Stimulated activated CD4-positive, alpha-beta T cell treated with anti-CD3 and anti-CD28 coated beads, Interleukin-1b, Interleukin-23, amount 100 ng/mL, for 4 hours (primary cell): ENCODE results near the gene FAM227B.
"Not testable (repeated sequence)": the region's sequence is repeated elsewhere in the genome, so short reads cannot be mapped to it uniquely, and the experiment has no call there.

Source experiments
- DNase-seq, 2 donors: peaks; one replicate each; pipeline ENCODE4 v3.0.0-alpha.2; 2020; ENCODE audit warnings: low read depth in 2 of 2

Gene FAM227B

DNA sequence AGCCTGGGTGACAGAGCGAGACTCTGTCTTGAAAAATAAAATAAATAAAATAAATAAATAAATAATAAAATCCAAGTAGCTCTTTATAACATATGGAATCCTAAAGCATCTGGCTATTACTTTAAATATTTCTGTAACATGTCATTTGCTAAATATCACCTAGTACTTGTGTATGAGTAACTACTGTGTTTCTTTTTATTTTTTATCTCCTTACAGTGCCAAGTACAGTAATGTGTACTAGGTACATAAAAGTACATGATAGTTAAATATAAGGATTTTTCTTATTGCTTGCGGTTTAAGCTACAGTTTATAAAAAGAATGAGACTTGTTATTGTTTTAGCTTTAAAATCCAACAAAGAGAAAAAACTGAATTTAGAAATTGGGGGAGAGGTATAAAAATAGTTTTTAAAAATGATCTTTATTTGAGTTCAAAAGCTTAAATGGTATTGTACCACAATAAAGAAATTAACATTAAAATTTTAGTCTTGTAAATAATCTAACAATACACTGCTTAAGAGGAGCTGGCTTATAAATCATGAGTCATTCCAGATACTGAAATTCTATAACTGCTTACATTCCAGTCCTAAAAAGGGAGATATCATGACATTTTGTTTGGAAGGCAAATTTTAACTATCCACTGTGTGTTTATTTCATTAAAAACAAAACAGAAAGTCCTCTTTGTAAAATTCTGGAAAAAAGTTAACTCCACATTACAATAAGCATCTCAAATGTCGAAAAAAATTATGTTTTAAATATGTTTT, 124.4 kb downstream of the FAM227B start:
- no peak for DNase-seq

DNA sequence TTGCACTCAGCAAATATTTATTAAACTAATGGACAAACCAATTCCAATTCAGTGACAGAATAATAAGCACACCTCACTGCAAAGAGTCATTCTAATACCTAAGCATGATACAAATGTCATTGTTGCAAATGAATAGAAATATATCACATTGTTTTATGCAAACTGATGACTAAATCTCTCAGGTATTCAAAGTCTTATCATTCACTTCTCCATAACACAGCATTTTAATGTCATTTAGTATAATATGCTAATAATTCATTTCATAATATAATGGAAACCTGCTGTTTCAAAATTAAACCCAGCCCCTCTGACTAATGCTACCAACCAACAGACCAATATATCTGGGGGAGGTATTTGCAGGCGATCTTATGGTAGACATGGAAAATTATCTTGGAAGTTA, 125.8 kb downstream of the FAM227B start:
- DNase-seq, result no peak

DNA sequence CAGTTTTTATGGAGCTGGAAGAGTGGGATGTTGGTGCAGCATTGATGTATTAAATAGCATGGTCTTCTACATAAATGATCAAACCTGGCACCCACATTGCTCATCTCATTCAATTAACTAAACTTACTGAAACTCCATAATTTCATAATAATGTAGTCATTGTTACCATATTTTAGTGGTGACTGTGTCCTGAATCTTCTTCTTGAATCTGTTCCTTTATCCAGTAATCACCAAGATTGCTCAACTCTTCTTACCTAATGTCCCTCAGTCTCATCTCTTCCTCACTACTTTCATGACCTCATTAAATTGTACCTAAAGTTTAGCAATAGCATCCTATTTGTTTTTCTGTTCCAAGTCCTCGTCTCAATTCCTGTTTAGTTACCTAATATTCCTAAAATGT, 127.8 kb downstream of the FAM227B start:
- DNase-seq, result no peak

DNA sequence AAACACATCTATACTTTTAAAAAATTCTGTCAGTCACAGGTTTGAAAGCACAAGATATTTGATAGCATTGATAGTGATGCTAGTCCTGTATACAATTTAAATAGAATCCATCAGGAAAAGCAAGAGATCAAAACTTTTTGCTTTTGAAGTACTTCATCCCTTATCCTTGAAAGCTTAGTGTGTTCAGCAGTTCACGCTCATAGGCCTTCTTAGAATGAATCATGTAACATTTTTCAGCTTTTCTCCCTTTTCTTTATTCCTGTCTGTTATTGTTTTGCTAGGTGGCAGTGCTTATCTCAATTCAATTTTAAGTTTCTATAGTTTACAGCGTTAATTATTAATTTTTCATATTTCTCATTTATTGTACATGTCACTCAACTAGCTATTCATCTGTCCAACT, 128.5 kb downstream of the FAM227B start:
- DNase-seq, result no peak

DNA sequence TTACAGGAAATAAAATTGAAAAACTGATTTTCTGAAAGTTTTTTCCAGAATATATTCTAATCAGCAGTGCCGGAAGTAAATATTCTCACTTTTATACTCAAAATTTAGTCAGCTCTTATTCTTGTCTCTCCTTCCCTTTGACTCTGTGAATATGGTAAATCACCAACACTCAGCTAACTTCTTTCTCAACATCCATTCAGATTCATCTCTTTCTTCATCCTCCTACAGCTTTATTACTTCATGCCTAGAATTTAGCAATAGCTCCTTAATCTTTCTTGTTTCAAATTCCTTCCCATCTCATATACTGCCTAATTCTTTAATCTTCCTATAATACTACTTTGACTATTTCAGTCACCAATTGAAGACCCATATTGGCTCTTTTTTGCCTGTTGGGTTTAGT, 129.7 kb downstream of the FAM227B start:
- no peak for DNase-seq

DNA sequence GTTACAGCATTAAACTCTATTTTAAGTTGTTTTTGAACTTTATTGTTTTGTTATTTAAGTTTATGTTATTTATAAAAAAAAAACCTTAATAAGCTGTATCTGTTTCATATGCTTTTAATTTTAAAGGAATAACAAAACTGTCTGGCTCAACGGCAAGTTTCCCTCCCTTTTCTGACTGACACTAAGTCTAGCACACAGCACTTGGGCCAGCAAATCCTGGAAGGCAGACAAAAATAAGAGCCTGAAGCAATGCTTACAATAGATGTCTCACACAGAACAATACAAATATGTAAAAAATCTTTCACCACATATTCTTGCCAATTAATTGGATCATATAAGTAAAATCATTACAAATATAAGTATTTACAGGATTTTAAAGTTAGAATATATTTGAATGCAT, 135.2 kb downstream of the FAM227B start:
- not testable (repeated sequence) for DNase-seq

DNA sequence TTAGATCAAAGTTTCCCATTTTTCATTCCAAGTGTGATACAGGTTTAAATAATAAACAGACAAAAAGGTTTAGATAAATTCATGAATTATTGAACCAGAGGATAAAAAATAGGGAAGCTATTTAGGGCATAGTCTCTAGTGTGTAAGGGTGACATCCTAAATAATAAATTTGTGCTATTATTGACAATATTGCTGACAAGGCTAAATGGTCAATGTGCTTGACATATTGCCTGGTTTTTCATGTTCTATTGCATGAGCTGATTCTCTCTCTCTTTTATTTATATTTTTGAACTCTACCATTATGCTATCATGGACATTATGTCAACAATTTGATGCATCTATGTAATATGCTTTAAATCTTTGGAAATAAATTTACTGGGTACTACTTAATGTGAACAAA, 141.6 kb downstream of the FAM227B start:
- DNase-seq, result not testable (repeated sequence)

DNA sequence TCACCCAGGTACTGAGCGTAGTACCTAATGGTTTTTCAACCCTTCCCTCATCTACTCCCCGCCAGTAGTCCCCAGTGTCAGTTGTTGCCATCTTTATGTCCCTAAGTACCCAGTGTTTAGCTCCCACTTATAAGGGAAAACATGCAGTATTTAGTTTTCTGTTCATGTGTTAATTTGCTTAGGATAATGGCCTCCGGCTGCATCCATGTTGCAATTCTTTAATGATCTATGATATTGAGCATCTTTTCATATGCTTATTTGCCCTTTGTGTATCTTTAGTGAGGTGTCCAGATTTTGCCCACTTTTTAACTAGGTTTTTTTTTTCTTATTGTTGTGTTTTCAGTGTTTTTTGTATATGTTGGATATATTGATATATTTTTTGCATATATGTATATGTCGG, 142.6 kb downstream of the FAM227B start:
- not testable (repeated sequence) for DNase-seq

DNA sequence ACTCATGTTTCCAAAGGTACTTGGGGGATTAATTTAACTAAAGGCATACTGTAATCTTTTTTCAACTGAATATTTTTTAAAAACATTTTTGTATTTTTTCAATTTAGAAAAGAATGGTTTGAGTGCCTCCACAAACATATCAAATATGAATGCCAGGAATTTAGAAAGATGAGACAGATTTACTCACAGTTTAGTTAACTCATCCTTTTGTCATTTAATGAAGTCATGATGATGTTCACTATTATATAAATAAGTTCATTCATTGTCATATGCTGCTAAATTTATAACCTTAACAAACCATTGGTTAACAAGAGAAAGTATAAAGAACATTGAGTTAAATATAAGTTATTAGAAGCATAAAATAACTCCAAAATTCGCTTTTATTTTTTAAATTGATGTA, 147.6 kb downstream of the FAM227B start:
- no peak for DNase-seq

DNA sequence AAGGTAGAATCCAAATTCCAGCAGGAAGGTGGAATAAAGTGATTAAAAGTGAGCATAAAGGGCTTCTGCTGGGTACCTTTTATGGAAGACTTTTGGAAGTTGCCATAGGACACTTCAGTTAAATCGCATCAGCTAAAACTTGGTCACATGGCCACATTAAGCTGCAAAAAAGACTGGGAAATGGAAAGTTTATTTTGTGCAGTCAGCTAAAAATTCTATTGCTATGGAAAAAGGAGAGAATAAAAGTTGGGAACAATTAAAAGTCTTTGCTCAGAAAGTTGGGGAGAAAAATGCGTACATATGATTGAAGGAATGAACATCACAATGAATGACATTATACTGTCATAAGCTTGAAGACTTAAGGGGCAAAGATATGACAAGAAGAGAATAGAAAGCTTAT, 148.3 kb downstream of the FAM227B start:
- no peak for DNase-seq

DNA sequence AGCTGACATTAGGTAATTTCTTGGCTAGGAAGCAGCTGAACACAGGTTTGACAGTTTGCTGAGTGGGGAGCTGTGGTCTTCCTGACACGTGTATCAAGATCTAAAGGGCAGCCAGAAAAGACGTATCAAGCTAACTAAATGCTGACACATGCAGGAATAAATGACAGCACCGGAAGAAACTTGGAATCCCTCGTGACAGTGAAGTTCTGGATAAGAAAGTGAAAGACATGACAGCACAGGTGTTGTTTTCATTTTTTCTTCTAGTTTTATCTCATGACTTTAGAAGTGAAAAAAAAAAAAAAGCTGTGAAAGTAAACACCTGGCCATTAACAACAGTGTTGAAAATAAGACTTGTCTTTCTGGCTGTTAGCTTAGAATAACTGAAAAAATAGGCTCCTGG, 148.9 kb downstream of the FAM227B start:
- DNase-seq, result no peak

DNA sequence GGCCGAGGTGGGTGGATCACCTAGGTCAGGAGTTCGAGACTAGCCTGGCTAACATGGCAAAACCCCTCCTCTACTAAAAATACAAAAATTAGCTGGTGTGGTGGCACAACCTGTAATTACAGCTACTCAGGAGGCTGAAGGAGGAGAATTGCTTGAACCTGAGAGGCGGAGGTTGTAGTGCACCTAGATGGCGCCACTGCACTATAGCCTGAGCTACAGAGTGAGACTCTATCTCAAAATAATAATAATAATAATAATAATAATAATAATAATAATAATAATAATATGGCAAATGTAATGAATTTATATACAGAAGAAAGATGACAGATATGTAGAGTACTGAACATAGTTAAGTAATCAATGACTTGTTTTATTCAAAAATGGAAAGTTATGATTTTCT, 149.4 kb downstream of the FAM227B start:
- peak in 1 of 2 donors; percentile 20 for DNase-seq

DNA sequence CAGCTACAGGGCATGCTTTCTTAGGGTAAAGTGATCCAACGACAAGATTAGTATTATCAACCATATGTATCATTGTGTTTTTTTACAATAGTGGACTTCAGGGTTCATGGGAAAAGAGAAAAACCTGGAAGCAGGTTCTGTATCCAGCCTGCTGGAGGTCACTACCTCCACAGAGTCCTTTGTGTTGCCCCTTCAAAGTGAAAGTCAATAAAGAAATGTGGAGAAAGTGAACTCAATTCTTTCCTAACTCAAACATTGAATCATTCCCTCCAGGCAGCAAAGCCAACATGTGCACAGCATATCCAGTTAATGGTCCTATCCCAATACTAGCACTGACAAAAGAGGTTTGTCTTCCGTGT, 152.2 kb downstream of the FAM227B start:
- DNase-seq, result no peak

DNA sequence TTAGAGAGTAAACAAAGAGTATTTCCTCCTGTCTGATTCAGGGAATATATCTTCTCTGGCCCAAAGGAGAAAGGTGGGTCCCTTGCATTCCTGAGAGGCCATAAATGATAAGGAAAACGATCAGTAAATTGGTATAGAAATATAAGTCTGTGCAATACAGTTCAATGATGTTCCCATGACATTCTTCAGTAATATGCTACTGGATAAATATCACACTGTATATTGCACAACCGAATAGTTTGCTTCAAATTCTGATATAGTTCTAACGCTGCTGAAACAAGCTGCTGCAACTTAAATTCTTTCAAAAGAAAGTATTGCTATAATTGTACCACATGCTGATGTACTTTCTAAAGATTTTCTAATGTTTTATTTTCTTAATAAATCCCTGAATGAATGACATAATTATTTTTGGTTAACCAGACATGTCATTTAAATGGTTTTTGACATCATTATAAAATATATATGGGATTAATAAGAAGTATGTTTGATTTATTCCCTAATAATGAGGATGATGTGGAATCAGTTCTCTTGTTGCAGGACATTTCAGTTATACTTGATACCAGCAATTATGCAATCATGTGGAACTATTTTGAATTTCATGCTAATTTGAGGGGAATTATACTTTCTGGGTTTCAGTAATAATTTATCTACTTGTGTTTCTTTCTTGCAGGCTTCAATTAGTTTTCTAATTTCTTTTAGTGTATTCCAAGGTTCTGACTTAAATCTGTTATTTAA, 152.7 kb downstream of the FAM227B start:
- DNase-seq, result no peak

DNA sequence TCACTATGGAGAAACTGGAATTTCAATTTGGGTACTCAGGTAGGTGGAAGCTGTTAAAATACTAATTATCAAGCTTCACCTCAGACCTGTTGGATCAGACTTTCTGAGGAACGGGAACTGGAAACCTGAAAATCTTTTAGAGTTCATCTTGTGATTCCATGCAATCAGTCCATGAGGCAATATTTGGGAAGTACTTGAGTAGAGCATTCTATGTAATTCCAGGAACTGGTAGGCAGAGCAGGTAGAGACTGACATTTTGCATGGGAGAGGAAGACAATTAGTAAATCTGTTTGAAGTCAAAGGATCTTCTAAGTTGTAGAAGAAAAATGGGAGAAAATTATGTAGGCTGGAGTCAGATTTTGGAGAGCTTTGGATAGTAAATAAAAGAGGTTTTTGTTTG, 154.5 kb downstream of the FAM227B start:
- no peak for DNase-seq

DNA sequence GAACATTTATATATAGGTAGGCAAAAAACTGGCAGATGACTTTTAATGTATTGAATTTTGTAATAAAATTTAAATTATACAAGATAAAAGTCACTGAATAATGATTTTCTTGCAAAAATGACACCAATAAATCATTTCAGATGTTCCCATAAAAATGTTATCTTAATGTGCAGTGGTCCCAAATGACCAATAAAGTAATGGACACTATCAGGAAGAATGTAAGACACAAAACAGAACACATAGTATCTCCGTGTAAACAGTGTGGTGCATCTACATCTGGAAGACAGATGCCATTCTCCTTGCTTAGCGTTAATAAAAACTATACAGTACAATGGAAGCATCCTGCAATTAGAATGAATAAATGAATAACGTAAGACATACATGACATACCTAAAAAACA, 156.1 kb downstream of the FAM227B start:
- no peak for DNase-seq

DNA sequence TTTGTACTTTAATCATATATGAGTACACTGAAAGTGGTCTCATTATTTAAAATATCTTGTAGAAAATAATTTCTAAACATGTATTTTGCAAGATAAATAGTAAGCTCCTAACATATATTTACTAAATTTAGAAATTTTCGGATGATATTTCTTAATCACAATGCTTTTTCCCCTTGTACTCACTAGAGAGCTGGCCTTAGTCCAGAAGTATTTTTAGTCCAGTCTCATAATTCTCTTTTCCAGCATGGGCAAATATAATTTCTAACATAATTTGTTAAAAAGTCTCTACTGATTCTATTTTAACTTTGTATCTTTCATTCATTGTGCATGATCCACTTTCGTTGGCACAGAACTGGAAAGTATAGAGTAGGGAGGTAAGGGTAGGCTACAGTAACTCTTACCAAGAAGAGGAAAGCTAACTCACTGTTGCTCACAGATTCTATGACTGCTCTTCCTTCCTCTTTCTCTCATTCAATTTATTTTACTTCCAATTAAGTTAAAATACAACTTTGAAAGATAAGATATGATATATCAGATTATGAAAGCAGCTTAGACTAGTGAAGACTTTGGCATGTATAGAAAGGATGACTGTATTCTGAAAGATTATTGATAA, 158.3 kb downstream of the FAM227B start:
- no peak for DNase-seq

DNA sequence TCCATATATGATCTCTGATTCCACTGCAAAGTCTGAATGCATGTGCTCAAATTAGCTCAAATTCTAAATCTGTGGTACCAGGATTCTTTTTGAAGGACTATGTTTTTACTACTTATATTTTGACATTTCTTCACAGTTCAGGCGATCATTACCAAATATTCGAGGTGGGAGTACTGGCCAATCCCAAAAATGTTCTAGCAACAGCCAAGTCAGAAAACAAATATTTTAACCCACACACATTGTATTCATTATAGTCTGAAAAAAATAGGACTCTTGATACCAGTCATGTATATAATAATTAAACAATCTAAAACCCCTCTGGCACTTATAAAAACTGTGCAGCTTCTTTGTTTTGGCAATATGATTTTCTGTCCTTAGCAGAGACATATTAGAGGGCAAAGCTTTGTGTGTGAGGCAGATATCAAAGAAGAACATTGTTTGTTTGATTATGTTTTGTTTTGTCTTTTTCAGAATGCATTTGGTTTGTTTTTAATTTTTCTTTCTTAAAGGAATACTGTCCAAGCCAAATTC, 160.1 kb downstream of the FAM227B start:
- no peak for DNase-seq

DNA sequence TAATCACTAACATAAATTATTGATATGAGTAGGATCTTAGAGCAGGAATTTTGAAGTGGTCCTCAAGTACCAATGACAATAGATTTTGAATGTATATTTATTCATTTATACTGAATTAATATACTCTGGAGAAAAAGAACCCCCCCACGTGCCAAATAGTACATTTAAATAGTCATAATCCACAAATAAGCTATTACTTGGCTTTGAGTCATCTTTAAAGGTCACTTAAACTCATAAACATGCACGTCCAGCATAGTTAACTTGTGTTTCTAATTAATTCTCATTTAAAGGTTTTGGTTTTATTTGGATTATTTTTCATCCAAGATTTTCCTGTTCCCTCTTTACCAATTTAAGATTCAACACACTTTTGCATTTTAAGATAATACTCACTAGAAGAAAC, 162.5 kb downstream of the FAM227B start:
- DNase-seq, result no peak

DNA sequence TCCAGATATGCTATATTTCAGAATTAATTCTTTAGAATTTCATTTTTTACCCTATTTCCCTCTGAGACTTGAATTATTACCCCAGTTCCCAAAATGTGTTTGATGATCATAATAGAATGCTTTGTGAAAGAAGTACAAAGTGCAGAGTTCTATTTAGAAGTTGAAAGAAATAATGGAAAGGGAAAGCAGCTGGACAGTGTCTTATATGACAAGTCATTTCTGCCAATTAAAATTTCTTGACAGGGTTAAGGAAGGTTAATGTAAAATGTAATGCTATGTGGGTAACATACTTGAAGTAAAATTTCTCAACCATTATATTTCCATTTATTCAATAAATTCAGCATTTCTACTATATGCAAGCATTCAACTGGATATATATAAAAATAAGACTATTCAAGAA, 164.5 kb downstream of the FAM227B start:
- DNase-seq, result no peak

DNA sequence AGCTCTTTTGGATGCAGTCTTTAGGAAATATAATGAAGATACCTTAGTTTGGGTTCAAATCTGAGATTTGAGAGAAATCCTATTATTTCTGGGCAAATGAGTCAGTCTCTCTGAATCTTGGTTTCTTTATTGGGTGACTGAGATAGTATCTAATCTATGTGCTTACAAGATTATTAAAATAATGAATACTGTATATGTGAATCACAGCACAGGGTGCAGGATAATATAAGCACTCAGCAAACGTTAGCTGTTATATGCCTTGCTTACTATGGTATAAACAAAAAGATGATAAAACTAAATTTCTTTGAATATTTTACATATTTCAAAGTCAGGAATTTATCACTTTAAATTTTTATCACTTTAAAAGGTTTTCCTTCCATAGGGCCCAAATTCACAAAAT, 168.0 kb downstream of the FAM227B start:
- DNase-seq, result no peak

DNA sequence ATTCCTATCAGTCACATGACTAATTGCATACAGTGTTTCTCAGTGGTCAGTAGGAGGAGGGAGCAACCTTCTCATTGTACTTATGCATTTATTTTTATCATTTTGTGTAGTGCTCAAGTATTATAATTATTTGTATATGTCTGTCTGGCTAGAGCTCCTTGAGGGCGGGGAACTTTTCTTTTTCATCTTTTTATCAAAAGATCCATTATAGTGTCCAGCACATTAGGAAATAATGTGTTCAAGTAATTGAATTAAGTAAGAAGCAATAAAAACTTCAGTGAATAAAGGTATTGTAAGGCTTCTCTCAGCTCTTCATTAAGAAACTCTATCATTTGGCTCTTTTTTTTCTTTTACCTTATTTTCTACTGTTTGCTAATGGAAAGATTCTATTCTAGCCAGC, 178.8 kb downstream of the FAM227B start:
- DNase-seq, result no peak

DNA sequence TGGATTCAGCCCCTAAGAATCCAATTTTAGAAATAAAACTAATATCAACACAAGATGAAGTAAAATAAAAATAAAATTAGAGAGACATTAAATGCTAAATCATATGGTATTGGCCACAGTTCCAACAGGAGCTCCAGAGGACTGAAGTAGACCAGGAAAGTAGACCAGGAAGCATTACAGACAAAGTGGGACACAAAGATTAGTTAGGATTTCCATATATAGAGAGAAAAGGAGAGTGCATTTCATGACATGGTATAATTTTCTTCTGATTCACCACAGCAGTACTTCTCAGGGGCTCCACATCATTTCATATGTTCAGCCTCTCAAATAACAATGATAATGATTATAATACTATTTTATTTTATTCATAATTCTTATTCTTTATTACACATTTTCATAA, 179.3 kb downstream of the FAM227B start:
- DNase-seq, result no peak
